Fibroblast of skin of right quadriceps (primary cell): ENCODE results near the gene COL9A3.

Experiments
- DNase-seq: peaks from one replicate; pipeline ENCODE4 v3.0.0-alpha.2; 2013

Gene COL9A3

GRCh38 chr20:62797671-62798532 lies 18.9 kb upstream of the COL9A3 start:
- DNase-seq, result no peak

GRCh38 chr20:62799036-62799435 lies 17.8 kb upstream of the COL9A3 start:
- no peak for DNase-seq

- DNase-seq, result no peak
Measured at GRCh38 chr20:62799459-62799858, 17.4 kb upstream of the COL9A3 start.

- DNase-seq, result no peak
Measured at GRCh38 chr20:62799873-62800272, 17.0 kb upstream of the COL9A3 start.

GRCh38 chr20:62800314-62801259 lies 16.3 kb upstream of the COL9A3 start:
- no peak for DNase-seq

GRCh38 chr20:62801284-62802010 lies 15.4 kb upstream of the COL9A3 start:
- no peak for DNase-seq

GRCh38 chr20:62802026-62802712 lies 14.7 kb upstream of the COL9A3 start:
- no peak for DNase-seq

GRCh38 chr20:62804021-62804626 lies 12.7 kb upstream of the COL9A3 start:
- peak; percentile 27 for DNase-seq

- DNase-seq, result peak; percentile 65
Measured at GRCh38 chr20:62804627-62805154, 12.2 kb upstream of the COL9A3 start, which contains the start of gene OGFR. OGFR (plus strand) TSS chr20:62804835; CDS start chr20:62804860, 25 bp downstream.

- DNase-seq, result no peak
Measured at GRCh38 chr20:62805155-62805710, 11.6 kb upstream of the COL9A3 start.

GRCh38 chr20:62805711-62806382 lies 11.0 kb upstream of the COL9A3 start:
- no peak for DNase-seq

- DNase-seq, result no peak
Measured at GRCh38 chr20:62806383-62807050, 10.3 kb upstream of the COL9A3 start.

GRCh38 chr20:62807444-62808210 lies 9.2 kb upstream of the COL9A3 start:
- DNase-seq, result no peak

GRCh38 chr20:62808211-62808865 lies 8.5 kb upstream of the COL9A3 start:
- peak; percentile 43 for DNase-seq

- DNase-seq, result no peak
Measured at GRCh38 chr20:62809530-62810428, 7.1 kb upstream of the COL9A3 start.

- no peak for DNase-seq
Measured at GRCh38 chr20:62811320-62811719, 5.5 kb upstream of the COL9A3 start.

GRCh38 chr20:62811720-62812119 lies 5.1 kb upstream of the COL9A3 start:
- no peak for DNase-seq
